Type B pancreatic cell (in vitro differentiated cells): ENCODE data around the gene OR10H1. TPM values are rescaled to one million over a fixed set of nuclear protein-coding genes. Genes with fewer than 3 reads are reported as not detected.

ENCODE experiments used
- DNase-seq: peaks from one replicate; pipeline ENCODE4 v3.0.0; 2021; ENCODE audit warnings: mixed read lengths; ENCODE audit not compliant: unreplicated experiment; ENCODE audit errors: extremely low spot score
- H3K27ac Mint-ChIP-seq: 2 replicates; pipeline ENCODE4 v1.8.0; 2021; ENCODE audit warnings: mild to moderate bottlenecking, mixed read lengths
- H3K27me3 Mint-ChIP-seq: 2 replicates; pipeline ENCODE4 v1.8.0; 2021; ENCODE audit warnings: mixed read lengths
- H3K36me3 Mint-ChIP-seq: 2 replicates; pipeline ENCODE4 v1.8.0; 2021; ENCODE audit warnings: mixed read lengths
- H3K4me1 Mint-ChIP-seq: one replicate; pipeline ENCODE4 v1.8.0; 2021; ENCODE audit warnings: mixed read lengths; ENCODE audit not compliant: unreplicated experiment
- H3K4me3 Mint-ChIP-seq: 2 replicates; pipeline ENCODE4 v1.8.0; 2021; ENCODE audit warnings: mild to moderate bottlenecking, mixed read lengths
- H3K9me3 Mint-ChIP-seq: 2 replicates; pipeline ENCODE4 v1.8.0; 2021; ENCODE audit warnings: mixed read lengths
- total RNA-seq: library from RNA; stranded (reverse); gene quantifications from 2 replicates; pipeline ENCODE4 v1.2.1, GENCODE V29; 2021; ENCODE audit warnings: low replicate concordance
- TF ChIP-seq, protein P1 (sequence below): fragments of 200-600 bp; sonication (generic); conservative IDR thresholded peaks from 2 replicates; pipeline ENCODE4 v1.5.0; 2021; ENCODE audit warnings: antibody characterized with exemption, mild to moderate bottlenecking

OR10H1 gene
- total RNA-seq, 1 donor from 2014 or later, result not detected

DNA sequence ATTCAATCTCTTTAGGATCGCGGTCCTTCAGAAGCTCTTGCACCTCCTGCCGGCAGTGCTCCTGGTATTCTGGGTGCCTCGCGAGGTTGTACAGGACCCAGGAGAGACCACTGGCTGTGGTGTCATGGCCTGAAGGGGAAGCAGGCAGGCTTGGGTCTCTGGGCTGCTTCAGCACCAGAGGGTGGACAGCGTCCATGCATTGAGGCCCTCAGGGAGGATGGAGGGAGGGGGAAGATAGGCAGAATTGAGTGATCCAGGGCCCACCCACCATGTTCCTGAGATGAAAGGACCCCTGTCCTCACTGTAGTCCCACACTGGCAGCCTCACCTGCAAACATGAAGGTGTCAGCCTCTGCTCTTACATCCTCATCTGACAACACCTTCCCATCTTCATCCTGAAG, 45.9 kb downstream of the OR10H1 start:
- Mint-ChIP-seq H3K4me3 (no peak overlapping the region), H3K9me3 (peaks cover 10% of the 10 kb centered on the region), H3K27me3 (no peaks in the 10 kb centered on the region), H3K4me1 (no peaks in the 10 kb centered on the region), H3K36me3 (no peaks in the 10 kb centered on the region), H3K27ac (no peak overlapping the region)
- TF ChIP-seq, protein P1, sequence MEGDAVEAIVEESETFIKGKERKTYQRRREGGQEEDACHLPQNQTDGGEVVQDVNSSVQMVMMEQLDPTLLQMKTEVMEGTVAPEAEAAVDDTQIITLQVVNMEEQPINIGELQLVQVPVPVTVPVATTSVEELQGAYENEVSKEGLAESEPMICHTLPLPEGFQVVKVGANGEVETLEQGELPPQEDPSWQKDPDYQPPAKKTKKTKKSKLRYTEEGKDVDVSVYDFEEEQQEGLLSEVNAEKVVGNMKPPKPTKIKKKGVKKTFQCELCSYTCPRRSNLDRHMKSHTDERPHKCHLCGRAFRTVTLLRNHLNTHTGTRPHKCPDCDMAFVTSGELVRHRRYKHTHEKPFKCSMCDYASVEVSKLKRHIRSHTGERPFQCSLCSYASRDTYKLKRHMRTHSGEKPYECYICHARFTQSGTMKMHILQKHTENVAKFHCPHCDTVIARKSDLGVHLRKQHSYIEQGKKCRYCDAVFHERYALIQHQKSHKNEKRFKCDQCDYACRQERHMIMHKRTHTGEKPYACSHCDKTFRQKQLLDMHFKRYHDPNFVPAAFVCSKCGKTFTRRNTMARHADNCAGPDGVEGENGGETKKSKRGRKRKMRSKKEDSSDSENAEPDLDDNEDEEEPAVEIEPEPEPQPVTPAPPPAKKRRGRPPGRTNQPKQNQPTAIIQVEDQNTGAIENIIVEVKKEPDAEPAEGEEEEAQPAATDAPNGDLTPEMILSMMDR, result no peak
- no peak for DNase-seq

DNA sequence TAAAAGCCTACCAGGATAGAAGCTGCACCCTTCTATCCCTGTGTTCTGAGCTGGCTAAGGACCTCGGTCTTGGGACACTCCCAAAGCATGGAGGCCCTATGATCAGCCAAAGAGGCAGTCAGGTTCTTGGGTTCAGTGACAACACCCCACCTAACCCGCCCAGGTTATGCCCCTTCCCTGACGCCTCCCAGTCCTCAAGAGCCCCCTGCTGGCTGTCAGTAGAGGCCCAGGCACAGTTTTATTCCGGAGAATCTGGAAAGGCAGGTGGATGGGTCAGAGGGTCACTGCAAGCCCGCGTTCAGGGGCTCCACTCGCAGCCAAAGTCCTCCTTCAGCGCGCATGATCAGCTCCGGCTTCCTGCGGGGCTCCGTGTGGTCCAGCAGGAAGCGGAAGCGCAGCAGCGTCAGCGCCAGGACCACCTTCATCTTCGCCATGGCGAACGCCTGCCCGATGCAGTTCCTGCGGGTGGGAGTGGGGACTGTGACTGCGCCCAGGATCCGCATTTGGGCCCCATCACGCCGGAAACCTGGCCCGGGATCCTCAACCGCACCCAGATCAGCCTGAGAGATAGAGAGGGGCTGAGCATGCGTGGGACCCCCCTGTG, 55.4 kb downstream of the OR10H1 start:
- Mint-ChIP-seq H3K4me1 (no peaks in the 10 kb centered on the region), H3K36me3 (no peaks in the 10 kb centered on the region), H3K27ac (no peak overlapping the region), H3K27me3 (no peaks in the 10 kb centered on the region), H3K4me3 (no peak overlapping the region), H3K9me3 (no peaks in the 10 kb centered on the region)
- TF ChIP-seq, protein P1, result no peak
- DNase-seq, result no peak

DNA sequence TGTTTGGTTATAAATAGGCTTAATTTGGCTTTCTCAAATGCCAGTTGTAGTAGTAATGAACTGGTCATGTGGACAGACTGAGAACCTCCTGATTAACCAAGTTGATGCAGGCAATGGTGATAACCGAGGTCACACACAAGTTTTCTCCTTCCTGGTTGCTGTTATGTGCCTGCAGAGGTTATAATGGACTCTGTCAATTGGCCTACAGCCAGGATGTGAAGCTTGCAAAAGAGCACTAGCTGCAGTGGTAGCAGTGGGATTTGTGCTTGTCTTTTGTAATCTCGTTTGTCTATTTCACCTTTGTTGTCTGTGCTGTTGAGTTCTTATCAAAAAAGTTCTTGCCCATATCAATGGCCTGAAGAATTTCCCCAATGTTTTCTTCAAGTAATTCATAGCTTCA, 57.1 kb downstream of the OR10H1 start:
- no peaks in the 10 kb centered on the region for H3K27me3 Mint-ChIP-seq
- H3K27ac Mint-ChIP-seq, result no peak overlapping the region
- no peaks in the 10 kb centered on the region for H3K36me3 Mint-ChIP-seq
- no peak for DNase-seq
- H3K9me3 Mint-ChIP-seq, result no peaks in the 10 kb centered on the region
- no peaks in the 10 kb centered on the region for H3K4me1 Mint-ChIP-seq
- H3K4me3 Mint-ChIP-seq, result no peak overlapping the region
- TF ChIP-seq, protein P1, result no peak

Other genes with a start within 250 kb of the OR10H1 start
- gene CYP4F8, start 200.4 kb downstream of the OR10H1 start, total RNA-seq, result not detected in 2 replicates
- 0.40 and 0.56 TPM in 2 replicates for gene CYP4F3, start 174.8 kb downstream of the OR10H1 start, total RNA-seq
- 0.52 and 1.2 TPM in 2 replicates for gene CYP4F12, start 142.6 kb downstream of the OR10H1 start, total RNA-seq
- not detected in 2 replicates for gene OR10H2, start 87.6 kb downstream of the OR10H1 start, total RNA-seq
- not detected in 2 replicates for gene OR10H3, start 77.7 kb downstream of the OR10H1 start, total RNA-seq
- gene OR10H5, start 28.0 kb downstream of the OR10H1 start, total RNA-seq, result not detected in 2 replicates
- gene CYP4F2, start 82.4 kb upstream of the OR10H1 start, total RNA-seq, result not detected in 2 replicates
- gene CYP4F11, start 118.9 kb upstream of the OR10H1 start, total RNA-seq, result not detected in 2 replicates
- not detected in 2 replicates for gene OR10H4, start 133.3 kb upstream of the OR10H1 start, total RNA-seq